Germinal center (tissue), 1 donor: ENCODE results near the gene HS6ST3.
"Not testable (repeated sequence)": the region's sequence is repeated elsewhere in the genome, so short reads cannot be mapped to it uniquely, and the experiment has no call there.

Source experiments
- DNase-seq: peaks from one replicate; pipeline ENCODE4 v3.0.0; 2012; ENCODE audit warnings: mixed read lengths, low spot score

The HS6ST3 gene

GRCh38 chr13:96089749-96090239 lies at the start of gene HS6ST3:
Gene HS6ST3 (plus strand): TSS chr13:96090107.
- peak; percentile 17 for DNase-seq

GRCh38 chr13:96041326-96042110 lies 48.4 kb upstream of the HS6ST3 start:
- no peak for DNase-seq

GRCh38 chr13:96044238-96044637 lies 45.7 kb upstream of the HS6ST3 start:
- DNase-seq, result no peak

GRCh38 chr13:96046449-96047126 lies 43.3 kb upstream of the HS6ST3 start:
- not testable (repeated sequence) for DNase-seq

- not testable (repeated sequence) for DNase-seq
These were observed 39.0 kb upstream of the HS6ST3 start for GRCh38 chr13:96050955-96051354.

GRCh38 chr13:96051491-96051890 lies 38.4 kb upstream of the HS6ST3 start:
- DNase-seq, result not testable (repeated sequence)

GRCh38 chr13:96051946-96052345 lies 38.0 kb upstream of the HS6ST3 start:
- not testable (repeated sequence) for DNase-seq

- DNase-seq, result no peak
These were observed 37.3 kb upstream of the HS6ST3 start for GRCh38 chr13:96052656-96053002.

- DNase-seq, result peak; percentile 78
These were observed 36.8 kb upstream of the HS6ST3 start, which contains the start of gene UGGT2 for GRCh38 chr13:96053003-96053703. Gene UGGT2 (minus strand): TSS chr13:96053401. CDS start chr13:96053312, 89 bp downstream.

GRCh38 chr13:96065849-96066248 lies 24.1 kb upstream of the HS6ST3 start:
- DNase-seq, result no peak

GRCh38 chr13:96068729-96069128 lies 21.2 kb upstream of the HS6ST3 start:
- no peak for DNase-seq

- no peak for DNase-seq
These were observed 18.4 kb upstream of the HS6ST3 start for GRCh38 chr13:96071504-96071903.

- no peak for DNase-seq
These were observed 17.5 kb upstream of the HS6ST3 start for GRCh38 chr13:96072392-96072791.

- DNase-seq, result peak; percentile 8
These were observed 13.9 kb upstream of the HS6ST3 start for GRCh38 chr13:96075953-96076543.

- no peak for DNase-seq
These were observed 9.2 kb upstream of the HS6ST3 start for GRCh38 chr13:96080676-96081075.

- no peak for DNase-seq
These were observed 8.0 kb upstream of the HS6ST3 start for GRCh38 chr13:96081888-96082287.

- no peak for DNase-seq
These were observed 7.3 kb upstream of the HS6ST3 start for GRCh38 chr13:96082640-96083039.

- no peak for DNase-seq
These were observed 3.2 kb upstream of the HS6ST3 start for GRCh38 chr13:96086736-96087135.

- no peak for DNase-seq
These were observed 768 bp upstream of the HS6ST3 start for GRCh38 chr13:96089139-96089538.

- peak; percentile 35 for DNase-seq
These were observed 564 bp downstream of the HS6ST3 start for GRCh38 chr13:96090240-96091101.
